Mucosa of gallbladder (tissue), 1 donor: ENCODE measurements around the gene COL16A1. TPM values are rescaled to one million over a fixed set of nuclear protein-coding genes. Genes with fewer than 3 reads are reported as not detected.
"Not testable (repeated sequence)": the region's sequence is repeated elsewhere in the genome, so short reads cannot be mapped to it uniquely, and the experiment has no call there.

ENCODE experiments used
- DNase-seq: peaks from one replicate; pipeline ENCODE4 v3.0.0-alpha.2; 2020; ENCODE audit warnings: low spot score
- total RNA-seq: library from RNA; stranded (reverse); gene quantifications from one replicate; pipeline ENCODE4 v1.2.1, GENCODE V29; 2021
- donor health status: DM: no; HTN: no; CAD: no.

The COL16A1 gene
- total RNA-seq, 1 donor from 2014 or later: 52.5 TPM

- DNase-seq: no peak
Measured at GRCh38 chr1:31732751-31733289, 29.0 kb upstream of the COL16A1 start.

- no peak for DNase-seq
Measured at GRCh38 chr1:31732343-31732742, 28.5 kb upstream of the COL16A1 start.

GRCh38 chr1:31731049-31731565 is 27.3 kb upstream of the COL16A1 start:
- DNase-seq: no peak

GRCh38 chr1:31730336-31731048 is 26.7 kb upstream of the COL16A1 start:
- no peak for DNase-seq

GRCh38 chr1:31727849-31728248 is 24.0 kb upstream of the COL16A1 start:
- no peak for DNase-seq

- DNase-seq: no peak
Measured at GRCh38 chr1:31727195-31727594, 23.4 kb upstream of the COL16A1 start.

GRCh38 chr1:31726715-31727114 is 22.9 kb upstream of the COL16A1 start:
- no peak for DNase-seq

GRCh38 chr1:31725777-31726535 is 22.1 kb upstream of the COL16A1 start:
- DNase-seq: no peak

- DNase-seq: no peak
Measured at GRCh38 chr1:31725134-31725533, 21.3 kb upstream of the COL16A1 start.

GRCh38 chr1:31723828-31724359 is 20.1 kb upstream of the COL16A1 start:
- DNase-seq: peak; percentile 67

GRCh38 chr1:31718327-31718897 is 14.6 kb upstream of the COL16A1 start:
- DNase-seq: no peak

GRCh38 chr1:31717341-31717740 is 13.5 kb upstream of the COL16A1 start:
- no peak for DNase-seq

GRCh38 chr1:31715873-31716220 is 12.0 kb upstream of the COL16A1 start:
- DNase-seq: no peak

GRCh38 chr1:31715087-31715872 is 11.5 kb upstream of the COL16A1 start:
- peak; percentile 93 for DNase-seq

GRCh38 chr1:31714442-31715086 is 10.7 kb upstream of the COL16A1 start:
- DNase-seq: peak; percentile 46

- DNase-seq: peak; percentile 34
Measured at GRCh38 chr1:31712630-31713029, 8.8 kb upstream of the COL16A1 start.

GRCh38 chr1:31712068-31712467 is 8.3 kb upstream of the COL16A1 start:
- no peak for DNase-seq

- no peak for DNase-seq
Measured at GRCh38 chr1:31708324-31708723, 4.5 kb upstream of the COL16A1 start.

GRCh38 chr1:31707711-31708110 is 3.9 kb upstream of the COL16A1 start:
- DNase-seq: no peak

GRCh38 chr1:31707059-31707600 is 3.3 kb upstream of the COL16A1 start:
- DNase-seq: not testable (repeated sequence)
